GM12878 (cell line): ENCODE measurements around the gene IPO11. TPM values are rescaled to one million over a fixed set of nuclear protein-coding genes. Genes with fewer than 3 reads are reported as not detected.
A peak's percentile ranks its signal among the peaks of the same experiment; 100 is the strongest.

Source experiments
- ATAC-seq: fragments of 200-7000 bp; cut with Tn5 transposase; 3 replicates; pipeline ENCODE4 v1.9.1; 2020; ENCODE audit warnings: mild to moderate bottlenecking, moderate library complexity
- BruUV-seq: library from RNA; stranded (reverse); fragments of 400-500 nt; replicated peaks from 2 replicates; lab custom pipeline; 2021; lab: Mats Ljungman, UMichigan
- CTCF ChIA-PET: fragments of 300-600 bp; sonication (Branson Sonifier 250); formaldehyde crosslinking; extraction: SDS; loops from one replicate; lab custom pipeline; 2021; ENCODE audit warnings: inconsistent platforms; lab: Yijun Ruan, JAX
- POLR2A ChIA-PET: fragments of 350-600 bp; formaldehyde crosslinking; extraction: SDS; loops from one replicate; lab custom pipeline; 2021; ENCODE audit warnings: inconsistent platforms; lab: Charles Lee
- RAD21 ChIA-PET: fragments of 300-600 bp; sonication (Branson Sonifier 250); formaldehyde crosslinking; loops from one replicate; lab custom pipeline; 2023; ENCODE audit warnings: antibody characterized with exemption; ENCODE audit not compliant: unreplicated experiment; lab: Charles Lee
- SMC1A ChIA-PET: fragments of 300-600 bp; sonication (Branson Sonifier 250); formaldehyde crosslinking; loops from one replicate; lab custom pipeline; 2023; ENCODE audit not compliant: unreplicated experiment, uncharacterized antibody; lab: Charles Lee
- DNase-seq: peaks from one replicate; pipeline ENCODE4 v3.0.0-alpha.2; 2011; ENCODE audit warnings: low read depth, low spot score
- FAIRE-seq: peaks from 3 replicates; lab custom pipeline; 2011; peaks lifted over from hg19 to GRCh38; lab: Jason Lieb, UNC
- H2AFZ ChIP-seq: 2 replicates; pipeline ENCODE4 v1.6.0; 2011; ENCODE audit warnings: low read depth, low read length, control low read depth; ENCODE audit not compliant: control insufficient read depth
- H3K27ac ChIP-seq: 2 replicates; pipeline ENCODE4 v1.5.1; 2011; ENCODE audit warnings: control low read depth; ENCODE audit not compliant: control insufficient read depth, insufficient read depth
- H3K27me3 ChIP-seq, 2 experiments: replicated peaks in 1 of 2; 2 replicates each; pipeline versions ENCODE4 v1.6.0 to v1.6.1; 2011; ENCODE audit warnings: low read length in 1 of 2; ENCODE audit not compliant: control insufficient read depth in 2 of 2, insufficient read depth in 2 of 2
- H3K36me3 ChIP-seq, 2 experiments: 2 replicates each; pipeline ENCODE4 v1.5.1; 2011; ENCODE audit warnings: low read length in 1 of 2; ENCODE audit not compliant: control insufficient read depth in 2 of 2, insufficient read depth in 2 of 2
- H3K4me1 ChIP-seq: 2 replicates; pipeline ENCODE4 v1.6.1; 2011; ENCODE audit warnings: mild to moderate bottlenecking, low read length, moderate library complexity, mixed read lengths; ENCODE audit not compliant: control insufficient read depth, insufficient read depth
- H3K4me2 ChIP-seq: 2 replicates; pipeline ENCODE4 v1.6.0; 2011; ENCODE audit warnings: control low read depth; ENCODE audit not compliant: control insufficient read depth, insufficient read depth
- H3K4me3 ChIP-seq: fragments of 200-600 bp; sonication (generic); 2 replicates; pipeline ENCODE4 v1.5.1; 2016
- H3K79me2 ChIP-seq: 2 replicates; pipeline ENCODE4 v1.6.0; 2011; ENCODE audit warnings: low read length; ENCODE audit not compliant: control insufficient read depth, insufficient read depth
- H3K9ac ChIP-seq: 2 replicates; pipeline ENCODE4 v1.8.0; 2011; ENCODE audit warnings: low read length, control low read depth, mixed read lengths; ENCODE audit not compliant: control insufficient read depth, insufficient read depth
- H3K9me3 ChIP-seq: replicated peaks from 3 replicates; pipeline ENCODE4 v1.5.1; 2011; ENCODE audit warnings: mild to moderate bottlenecking, low read length; ENCODE audit not compliant: control insufficient read depth, insufficient read depth
- H4K20me1 ChIP-seq: 2 replicates; pipeline ENCODE4 v1.6.0; 2011; ENCODE audit not compliant: control insufficient read depth, insufficient read depth
- ATF7 ChIP-seq: fragments of 450-650 bp; IDR thresholded peaks from 2 replicates; pipeline ENCODE4 v1.6.1; 2016; ENCODE audit warnings: low read depth, mild to moderate bottlenecking
- CBX5 ChIP-seq: sonication (generic); IDR thresholded peaks from 2 replicates; pipeline ENCODE4 v1.6.1; 2016; ENCODE audit warnings: low read depth, moderate library complexity, mild to moderate bottlenecking, inconsistent platforms
- CREM ChIP-seq: IDR thresholded peaks from 2 replicates; pipeline ENCODE4 v1.6.1; 2014; ENCODE audit warnings: antibody characterized with exemption, low read depth
- E2F4 ChIP-seq: IDR thresholded peaks from 2 replicates; pipeline ENCODE4 v1.6.1; 2012; ENCODE audit warnings: low read depth, low read length, improper control_type of control experiment
- KLF5 ChIP-seq: fragments of 450-650 bp; IDR thresholded peaks from 2 replicates; pipeline ENCODE4 v1.6.1; 2014; ENCODE audit warnings: mild to moderate bottlenecking; ENCODE audit not compliant: partially characterized antibody
- MAX ChIP-seq: IDR thresholded peaks from 2 replicates; pipeline ENCODE4 v1.6.1; 2012; ENCODE audit warnings: low read depth, low read length, improper control_type of control experiment
- NFXL1 ChIP-seq: fragments of 450-650 bp; IDR thresholded peaks from 2 replicates; pipeline ENCODE4 v1.6.1; 2017; ENCODE audit warnings: antibody characterized with exemption, mild to moderate bottlenecking, borderline replicate concordance
- NFYB ChIP-seq: IDR thresholded peaks from 2 replicates; pipeline ENCODE4 v1.6.1; 2011; ENCODE audit warnings: low read depth, mild to moderate bottlenecking, low read length, improper control_type of control experiment, moderate library complexity; ENCODE audit not compliant: insufficient read depth
- NR2F1 ChIP-seq: fragments of 450-650 bp; conservative IDR thresholded peaks from 2 replicates; pipeline ENCODE4 v1.6.1; 2017; ENCODE audit warnings: mild to moderate bottlenecking
- POLR2AphosphoS2 ChIP-seq: IDR thresholded peaks from 2 replicates; pipeline ENCODE4 v1.6.1; 2011; ENCODE audit warnings: low read depth, mild to moderate bottlenecking, low read length, improper control_type of control experiment, moderate library complexity
- RCOR1 ChIP-seq: conservative IDR thresholded peaks from 2 replicates; pipeline ENCODE4 v1.6.1; 2012; ENCODE audit warnings: low read depth, low read length, improper control_type of control experiment
- RELB ChIP-seq: fragments of 450-650 bp; IDR thresholded peaks from 2 replicates; pipeline ENCODE4 v1.6.1; 2017; ENCODE audit warnings: low read depth, mild to moderate bottlenecking, moderate library complexity
- SIX5 ChIP-seq: IDR thresholded peaks from 2 replicates; pipeline ENCODE4 v1.6.1; 2011; ENCODE audit warnings: mild to moderate bottlenecking, low read depth, low read length, moderate library complexity; ENCODE audit not compliant: severe bottlenecking
- SMAD5 ChIP-seq: IDR thresholded peaks from 2 replicates; pipeline ENCODE4 v1.6.1; 2016; ENCODE audit warnings: antibody characterized with exemption, low read depth
- SMC3 ChIP-seq: IDR thresholded peaks from 2 replicates; pipeline ENCODE4 v1.6.1; 2011; ENCODE audit warnings: low read length, improper control_type of control experiment, borderline replicate concordance
- SUPT20H ChIP-seq: IDR thresholded peaks from 2 replicates; pipeline ENCODE4 v1.6.1; 2011; ENCODE audit warnings: low read depth, mild to moderate bottlenecking, low read length, moderate library complexity, borderline replicate concordance; ENCODE audit not compliant: control insufficient read depth
- TCF12 ChIP-seq: IDR thresholded peaks from 2 replicates; pipeline ENCODE4 v1.6.1; 2011; ENCODE audit warnings: low read depth, mild to moderate bottlenecking, low read length
- ZNF217 ChIP-seq: fragments of 450-650 bp; IDR thresholded peaks from 2 replicates; pipeline ENCODE4 v1.6.1; 2017; ENCODE audit warnings: antibody characterized with exemption, mild to moderate bottlenecking
- ZNF274 ChIP-seq: IDR thresholded peaks from one replicate; pipeline ENCODE4 v1.8.0; 2011; ENCODE audit not compliant: insufficient read length, insufficient read depth
- WGBS: methylation state at CpG from one replicate; pipeline ENCODE4 v1.1.6; 2016; ENCODE audit warnings: low lambda C conversion rate; ENCODE audit not compliant: insufficient replicate concordance, insufficient coverage; ENCODE audit errors: missing lambda C conversion rate; 5-methylcytosine and 5-hydroxymethylcytosine counted together
- in situ Hi-C: fragments of 300-500 bp; cut with MboI; formaldehyde crosslinking; loops from 9 replicates; pipeline ENCODE4 v1.14.3; 2018; ENCODE audit warnings: mixed read lengths
- intact Hi-C: fragments of 100-400 bp; cut with micrococcal nuclease; formaldehyde crosslinking; loops from one replicate; pipeline ENCODE4 v1.14.2; 2022; ENCODE audit not compliant: unreplicated experiment
- polyA plus RNA-seq, 11 experiments: library from polyadenylated mRNA; depleted of rRNA in 4 of 11; unstranded in 6 of 11; stranded (reverse) in 5 of 11; fragments of >200 nt; fragmentation: Nextera tagmentation in 4 of 11; fragmentation: Illumina TruSeq in 1 of 11; extraction: Ambion mirVana in 4 of 11; extraction: Trizol in 1 of 11; gene quantifications; 1 replicate in 1 of 11; 2 replicates in 10 of 11; pipeline versions ENCODE4 v1.2.1 to v1.2.3, GENCODE V29; 2011 to 2016; ENCODE audit warnings: inconsistent platforms in 2 of 11, missing spikeins in 2 of 11, low read depth in 1 of 11
- total RNA-seq, 4 experiments: library from RNA; depleted of rRNA in 3 of 4; stranded (reverse); fragments of >200 nt in 3 of 4; fragmentation: Illumina TruSeq in 1 of 4; extraction: Trizol in 1 of 4; gene quantifications; 2 replicates each; pipeline versions ENCODE4 v1.2.1 to v1.2.3, GENCODE V29; 2013 to 2021
- TF ChIP-seq, protein P1 (sequence below): fragments of 450-650 bp; conservative IDR thresholded peaks from 2 replicates; pipeline ENCODE4 v1.6.1; 2017; ENCODE audit warnings: mild to moderate bottlenecking, moderate library complexity

The IPO11 gene
- total and polyA plus RNA-seq, 10 of the 15 experiments (the other 5 are each of a cell fraction or from before 2014, with no cell fraction given): 14.1 to 49.3 (median 29.8) TPM

DNA sequence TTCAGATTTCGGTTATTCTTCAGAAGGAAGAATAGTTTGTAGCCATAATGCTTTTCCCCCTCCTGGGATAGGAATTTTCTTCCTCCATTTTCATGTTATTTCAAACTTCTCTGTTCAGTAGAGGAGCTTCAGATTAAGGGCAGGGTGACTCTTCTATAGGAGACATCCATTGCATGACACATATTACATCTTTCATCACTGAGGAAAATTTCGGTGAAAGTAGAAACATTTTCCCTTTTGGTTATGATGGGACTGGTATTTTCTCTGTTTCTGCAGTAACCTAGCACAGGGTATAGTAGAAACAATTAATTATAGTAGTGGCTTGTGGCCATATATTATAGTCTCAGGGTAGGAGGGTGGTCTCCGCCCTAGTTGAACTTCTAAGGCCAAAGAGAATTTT, 1.1 kb downstream of the IPO11 start:
- H3K27ac ChIP-seq: no peak overlapping the region
- intact Hi-C loops (no loop called here), in situ Hi-C loops (no loop called here)
- TF ChIP-seq SMC3: no peak
- TF ChIP-seq TCF12: no peak
- no peak for TF ChIP-seq POLR2AphosphoS2
- no peak for TF ChIP-seq NR2F1
- no peak for TF ChIP-seq RCOR1
- no peak for TF ChIP-seq ZNF217
- no peak for TF ChIP-seq SIX5
- no peak for TF ChIP-seq NFXL1
- no peak for TF ChIP-seq ATF7
- TF ChIP-seq, protein P1, sequence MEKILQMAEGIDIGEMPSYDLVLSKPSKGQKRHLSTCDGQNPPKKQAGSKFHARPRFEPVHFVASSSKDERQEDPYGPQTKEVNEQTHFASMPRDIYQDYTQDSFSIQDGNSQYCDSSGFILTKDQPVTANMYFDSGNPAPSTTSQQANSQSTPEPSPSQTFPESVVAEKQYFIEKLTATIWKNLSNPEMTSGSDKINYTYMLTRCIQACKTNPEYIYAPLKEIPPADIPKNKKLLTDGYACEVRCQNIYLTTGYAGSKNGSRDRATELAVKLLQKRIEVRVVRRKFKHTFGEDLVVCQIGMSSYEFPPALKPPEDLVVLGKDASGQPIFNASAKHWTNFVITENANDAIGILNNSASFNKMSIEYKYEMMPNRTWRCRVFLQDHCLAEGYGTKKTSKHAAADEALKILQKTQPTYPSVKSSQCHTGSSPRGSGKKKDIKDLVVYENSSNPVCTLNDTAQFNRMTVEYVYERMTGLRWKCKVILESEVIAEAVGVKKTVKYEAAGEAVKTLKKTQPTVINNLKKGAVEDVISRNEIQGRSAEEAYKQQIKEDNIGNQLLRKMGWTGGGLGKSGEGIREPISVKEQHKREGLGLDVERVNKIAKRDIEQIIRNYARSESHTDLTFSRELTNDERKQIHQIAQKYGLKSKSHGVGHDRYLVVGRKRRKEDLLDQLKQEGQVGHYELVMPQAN: no peak
- no peak for TF ChIP-seq MAX
- TF ChIP-seq NFYB: no peak
- no peak for TF ChIP-seq KLF5
- no peak for TF ChIP-seq CREM
- TF ChIP-seq CBX5: no peak
- no peak for TF ChIP-seq E2F4
- TF ChIP-seq SUPT20H: no peak
- TF ChIP-seq SMAD5: no peak
- TF ChIP-seq ZNF274: no peak
- no peak for TF ChIP-seq RELB
- ChIA-PET POLR2A (interaction anchor here (1.8 to 3.1 kb wide), 2 partner anchors 8 to 10 kb away, joined by 5 to 56 read pairs; partner anchors contain the start of gene DIMT1), SMC1A (interaction anchor here (0.7 to 4.6 kb wide), 4 partner anchors 11 to 432 kb away, joined by 3 to 47 read pairs (median 6); partner anchors contain the start of gene DIMT1), RAD21 (interaction anchor here (1.1 to 2.6 kb wide), 2 partner anchors 8 to 11 kb away, joined by 3 to 41 read pairs; partner anchors contain the start of gene DIMT1), CTCF (interaction anchor here (0.8 to 2.8 kb wide), 5 partner anchors 11 to 189 kb away, joined by 3 to 36 read pairs (median 4); partner anchors contain the start of gene DIMT1)
- no peaks in the 10 kb centered on the region for H3K9me3 ChIP-seq
- no peak for ATAC-seq
- H3K79me2 ChIP-seq: peaks cover 32% of the 10 kb centered on the region
- H3K4me3 ChIP-seq: peak overlapping the region; percentile 80
- H3K4me2 ChIP-seq: peak overlapping the region; percentile 85
- no peak overlapping the region for H2AFZ ChIP-seq
- no peaks in the 10 kb centered on the region for H4K20me1 ChIP-seq
- H3K9ac ChIP-seq: no peak overlapping the region
- no peaks in the 10 kb centered on the region; a peak in 1 of 4 replicates for H3K36me3 ChIP-seq
- peaks cover 4% of the 10 kb centered on the region; the same call in 1 of the 2 replicates for H3K4me1 ChIP-seq
- BruUV-seq: no TSS peak
- FAIRE-seq: no peak
- no peaks in the 10 kb centered on the region for H3K27me3 ChIP-seq
- WGBS: 62% methylated on average over 3 of the region's 3 CpGs
- DNase-seq: no peak
